Renal pelvis (tissue), 12 donors: ENCODE results near the gene C6orf141. TPM values are rescaled to one million over a fixed set of nuclear protein-coding genes. Genes with fewer than 3 reads are reported as not detected.

ENCODE experiments used
- DNase-seq: peaks from one replicate; pipeline ENCODE4 v3.0.0-alpha.2; 2013
- long read RNA-seq, 16 experiments: transcript quantifications; one replicate each; lab custom pipeline, GENCODE V29; 2026
- polyA plus RNA-seq, 3 donors: library from polyadenylated mRNA; unstranded; fragments of 120-200 nt; gene quantifications; one replicate each; pipeline ENCODE4 v1.2.1, GENCODE V29; 2013; ENCODE audit not compliant: insufficient read length in 3 of 3

Gene C6orf141
- polyA plus RNA-seq: 1 to 10 TPM in 2 of 3 donors, under 1 TPM in 1; 0.57 to 1.2 (median 1.0) TPM
- long read RNA-seq, donor 1: 0 reads
- long read RNA-seq, donor 2: 0 reads
- long read RNA-seq, donor 3: 0 reads
- long read RNA-seq, donor 4: 0 reads
- long read RNA-seq, donor 5, partial matches to known transcripts: 0 of 1 reads
- long read RNA-seq, donor 5, other reads (novel, unspliced or antisense): 0 of 1 reads
- long read RNA-seq, donor 6: 0 reads
- long read RNA-seq, donor 7: 0 reads
- long read RNA-seq, donor 8: 0 reads
- long read RNA-seq, donor 9: 0 reads
- long read RNA-seq, donor 10, partial matches to known transcripts: 0 of 2 reads
- long read RNA-seq, donor 10, other reads (novel, unspliced or antisense): 0 of 2 reads
- long read RNA-seq, donor 11: 0 reads
- long read RNA-seq, donor 12: 0 reads
- long read RNA-seq, donor 13: 0 reads
- long read RNA-seq, donor 14, partial matches to known transcripts: 0 of 1 reads
- long read RNA-seq, donor 14, other reads (novel, unspliced or antisense): 0 of 1 reads
- long read RNA-seq, donor 15, transcript C6orf141-206 (1 exons, 1,450 nt): major isoform, 7 of 21 reads
- long read RNA-seq, donor 15, partial matches to known transcripts: 5 of 21 reads
- long read RNA-seq, donor 15, other reads (novel, unspliced or antisense): 6 of 21 reads
- long read RNA-seq, donor 16: 0 reads

- DNase-seq: no peak
Observed at GRCh38 chr6:49550492-49551077, at the start of gene C6orf141. TSS of gene C6orf141 (plus strand) at chr6:49550668. CDS start at chr6:49550793, 125 bp downstream.

GRCh38 chr6:49504666-49505065 lies 45.8 kb upstream of the C6orf141 start:
- no peak for DNase-seq

DNA sequence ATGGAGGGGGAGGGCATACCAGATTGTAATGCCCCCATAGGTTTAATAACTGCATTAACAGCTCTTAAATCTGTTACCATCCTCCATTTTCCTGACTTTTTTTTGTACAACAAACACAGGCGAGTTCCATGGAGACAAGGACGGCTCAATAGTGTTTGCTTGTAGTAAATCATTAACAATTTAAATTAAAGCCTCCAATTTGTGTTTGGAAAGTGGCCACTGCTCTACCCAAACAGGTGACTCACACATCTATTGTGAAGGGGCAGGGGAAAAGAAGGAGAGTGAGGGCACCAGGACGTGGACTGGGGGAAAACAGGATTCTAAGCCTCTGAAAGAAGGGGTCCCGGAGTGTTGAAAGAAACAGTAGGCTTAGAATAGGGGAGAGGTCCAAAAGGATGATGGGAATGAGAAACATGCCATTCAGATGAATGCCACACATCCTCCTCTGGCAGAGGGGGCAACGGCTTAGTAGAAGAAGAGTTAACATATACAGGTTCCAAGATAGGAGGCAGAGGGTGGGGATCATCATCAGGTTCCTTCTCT lies 43.8 kb upstream of the C6orf141 start:
- no peak for DNase-seq

DNA sequence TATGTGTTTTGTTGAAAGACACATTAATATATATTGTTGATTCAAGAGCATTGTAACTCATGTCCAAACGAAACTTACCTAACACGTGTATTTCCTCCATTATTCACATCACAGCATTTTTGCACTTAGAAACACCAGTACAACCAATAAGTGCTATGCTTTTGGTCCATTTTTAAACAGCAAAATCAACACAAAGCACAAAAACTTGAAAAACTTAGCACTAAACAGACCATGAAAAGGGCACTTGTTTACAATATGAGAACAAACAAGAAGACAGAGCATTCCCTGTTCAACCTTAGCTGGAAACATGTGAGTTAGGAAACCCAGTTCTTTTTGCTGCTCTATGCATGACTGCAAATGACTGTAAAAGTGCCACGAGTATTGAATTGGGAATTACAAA lies 41.1 kb upstream of the C6orf141 start:
- DNase-seq: no peak

DNA sequence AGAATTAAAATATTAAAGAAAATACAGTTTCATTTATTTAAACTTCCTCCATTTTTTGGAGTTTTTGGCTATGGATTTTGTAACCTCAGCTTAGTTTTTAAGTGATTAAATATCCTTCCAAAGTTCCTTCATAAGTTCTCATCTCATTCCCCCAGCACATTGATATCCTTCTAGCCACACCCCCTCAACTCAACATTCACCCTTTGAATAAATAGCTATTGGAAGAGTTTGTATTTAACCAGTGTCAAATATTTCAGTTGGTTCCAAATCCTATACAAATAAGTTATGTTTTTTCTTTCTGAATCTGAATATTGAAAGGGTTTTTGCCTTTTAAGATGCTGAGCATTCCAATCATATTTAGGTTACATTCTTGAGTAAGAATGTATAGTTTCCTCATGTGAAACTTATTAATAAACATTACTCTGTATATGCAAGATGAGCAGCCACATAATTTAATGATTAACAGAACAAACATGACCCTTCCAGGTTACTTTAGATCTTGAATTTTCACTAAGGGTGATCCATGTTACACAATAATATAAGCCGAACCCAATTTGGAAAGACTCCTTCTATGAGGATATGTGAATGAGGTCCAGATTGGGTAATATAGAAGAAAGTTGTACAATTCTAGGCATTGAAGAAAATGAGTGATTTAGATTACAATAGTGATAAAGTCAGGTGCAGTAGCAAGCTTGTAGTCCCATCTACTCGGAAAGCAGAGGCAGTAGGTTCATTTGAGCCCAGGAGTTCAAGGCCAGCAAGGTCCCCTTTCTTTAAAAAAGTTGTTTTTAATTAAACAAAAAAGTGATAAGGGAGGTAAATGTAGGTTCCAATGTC lies 37.1 kb upstream of the C6orf141 start:
- DNase-seq: no peak

DNA sequence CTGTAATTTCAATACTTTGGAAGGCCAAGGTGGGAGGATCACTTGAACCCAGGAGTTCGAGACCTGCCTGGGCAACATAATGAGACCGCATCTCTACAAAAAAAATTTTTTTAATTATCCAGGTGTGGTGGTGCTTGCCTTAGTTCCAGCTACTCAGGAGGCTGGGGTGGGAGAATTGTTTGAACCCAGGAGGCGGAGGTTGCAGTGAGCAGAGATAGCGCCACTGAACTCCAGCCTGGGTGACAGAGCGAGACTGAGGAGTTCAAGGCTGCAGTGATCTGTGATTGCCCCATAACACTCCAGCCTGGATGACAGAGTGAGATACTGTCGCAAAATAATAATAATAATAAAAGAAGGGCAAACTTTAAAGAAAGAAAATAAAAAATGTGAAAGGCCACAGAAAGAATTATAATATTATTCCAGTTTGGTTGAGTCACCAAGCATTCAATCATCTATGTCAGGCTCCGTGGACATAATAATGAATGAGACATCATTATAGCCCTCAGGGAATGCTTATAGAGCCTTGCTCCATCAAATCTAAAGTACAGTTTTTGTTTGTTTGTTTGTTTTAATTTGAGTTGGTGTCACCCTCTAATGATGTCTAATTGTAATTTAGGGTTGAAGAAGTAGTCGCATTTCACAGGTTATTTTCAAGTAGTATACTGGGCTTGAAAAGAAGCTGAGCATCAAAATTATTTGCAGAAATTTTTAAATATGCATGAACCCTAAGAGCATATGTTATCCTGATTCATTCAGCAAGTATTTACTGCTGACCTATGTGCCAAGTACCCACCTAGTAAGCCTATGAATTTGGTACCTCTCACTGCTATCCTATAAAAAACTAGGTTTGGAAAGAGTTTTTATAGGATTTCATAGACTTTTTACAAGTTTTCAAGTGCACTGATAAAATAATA lies 35.6 kb upstream of the C6orf141 start:
- no peak for DNase-seq

DNA sequence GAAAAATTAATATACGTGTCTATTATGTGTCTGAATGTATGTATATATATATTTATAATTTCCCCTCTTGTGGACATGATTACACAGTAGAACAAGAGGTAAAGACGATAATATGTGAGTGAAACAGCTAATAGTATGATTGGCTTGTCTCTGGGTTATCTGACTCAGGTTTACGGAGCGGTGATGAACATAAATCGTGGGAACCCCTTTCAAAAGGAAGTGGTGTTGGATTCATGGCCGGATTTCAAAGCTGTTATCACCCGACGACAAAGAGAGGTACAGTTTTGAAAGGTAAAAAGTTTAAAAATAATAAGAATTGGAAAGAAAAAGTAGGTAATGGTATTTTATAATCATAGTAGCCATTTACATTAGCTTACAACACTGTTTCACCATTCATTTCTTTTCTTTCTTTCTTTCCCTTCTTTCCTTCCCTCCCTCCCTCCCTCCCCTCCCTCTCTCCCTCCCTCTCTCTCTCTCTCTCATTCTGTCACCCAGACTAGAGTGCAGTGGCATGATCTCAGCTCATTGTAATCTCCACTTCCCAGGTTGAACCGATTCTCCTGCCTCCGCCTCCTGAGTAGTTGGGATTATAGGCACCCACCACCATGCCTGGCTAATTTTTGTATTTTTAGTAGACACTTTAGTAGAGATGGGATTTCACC lies 34.9 kb upstream of the C6orf141 start:
- no peak for DNase-seq

GRCh38 chr6:49516147-49516505 lies 34.3 kb upstream of the C6orf141 start:
- no peak for DNase-seq

DNA sequence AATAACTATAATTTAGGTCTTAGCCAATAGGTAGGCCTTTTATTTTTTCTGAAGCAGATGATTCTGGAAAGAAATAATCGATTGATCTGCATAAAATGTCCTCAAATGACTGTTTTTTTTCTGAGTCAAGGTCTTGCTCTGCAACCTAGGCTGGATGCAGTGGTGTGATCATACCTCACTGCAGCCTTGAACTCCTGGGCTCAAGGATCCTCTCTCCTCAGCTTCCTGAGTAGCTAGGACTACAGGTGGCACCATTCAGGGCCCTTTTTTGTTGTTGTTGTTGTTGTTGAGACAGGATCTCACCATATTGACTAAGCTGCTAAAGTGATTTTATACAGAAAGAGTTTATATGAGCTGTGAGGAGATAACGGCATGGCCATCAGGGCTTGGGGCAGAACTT lies 32.5 kb upstream of the C6orf141 start:
- no peak for DNase-seq

DNA sequence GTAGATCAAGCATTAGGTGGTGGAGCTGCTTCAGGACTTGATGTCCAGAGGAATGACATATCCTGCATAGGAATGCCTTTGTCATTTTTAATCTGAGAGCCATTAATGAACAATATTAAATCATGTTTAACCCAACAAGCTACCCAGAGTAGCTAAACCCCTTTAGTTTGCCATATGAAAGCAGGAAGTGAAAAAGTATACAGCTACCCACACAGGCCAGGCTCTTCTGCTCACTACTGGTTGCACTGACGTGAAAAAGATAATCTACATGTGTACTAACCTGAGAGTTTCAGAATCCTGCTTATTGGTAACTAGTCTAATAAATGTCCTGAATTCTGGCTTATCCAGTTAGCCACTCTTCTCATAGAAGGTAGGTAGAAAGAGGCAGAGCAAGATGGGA lies 30.8 kb upstream of the C6orf141 start:
- DNase-seq: no peak

GRCh38 chr6:49522710-49523593 lies 27.5 kb upstream of the C6orf141 start:
- DNase-seq: no peak

GRCh38 chr6:49523901-49524300 lies 26.6 kb upstream of the C6orf141 start:
- no peak for DNase-seq

DNA sequence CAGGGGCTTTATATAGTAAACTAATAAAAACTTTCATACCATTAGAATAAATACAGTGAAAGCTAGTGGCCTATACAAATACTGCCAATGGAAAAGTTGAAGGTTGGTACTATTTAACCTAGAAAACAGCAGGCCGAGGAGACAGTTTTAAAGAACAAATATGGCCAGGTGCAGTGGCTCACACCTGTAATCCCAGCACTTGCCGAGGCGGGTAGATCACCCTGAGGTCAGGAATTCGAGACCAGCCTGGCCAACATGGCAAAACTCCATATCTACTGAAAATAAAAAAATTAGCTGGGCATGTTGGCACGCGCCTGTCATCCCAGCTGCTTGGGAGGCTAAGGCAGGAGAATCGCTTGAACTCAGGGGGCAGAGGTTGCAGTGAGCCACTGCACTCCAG lies 25.9 kb upstream of the C6orf141 start:
- no peak for DNase-seq

DNA sequence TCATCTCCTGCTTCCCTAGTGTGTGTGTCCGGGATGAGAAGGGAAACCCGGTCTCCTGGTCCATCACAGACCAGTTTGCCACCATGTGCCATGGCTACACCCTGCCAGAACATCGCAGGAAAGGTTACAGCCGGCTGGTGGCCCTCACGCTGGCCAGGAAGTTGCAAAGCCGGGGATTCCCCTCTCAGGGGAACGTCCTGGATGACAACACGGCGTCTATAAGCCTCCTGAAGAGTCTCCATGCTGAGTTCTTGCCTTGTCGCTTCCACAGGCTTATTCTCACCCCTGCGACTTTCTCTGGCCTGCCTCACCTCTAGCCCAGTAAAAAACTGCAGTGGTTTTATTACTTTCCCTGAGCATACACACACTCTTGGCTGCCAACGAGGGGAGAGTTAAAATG lies 23.9 kb upstream of the C6orf141 start:
- no peak for DNase-seq

GRCh38 chr6:49527320-49527719 lies 23.1 kb upstream of the C6orf141 start:
- no peak for DNase-seq

DNA sequence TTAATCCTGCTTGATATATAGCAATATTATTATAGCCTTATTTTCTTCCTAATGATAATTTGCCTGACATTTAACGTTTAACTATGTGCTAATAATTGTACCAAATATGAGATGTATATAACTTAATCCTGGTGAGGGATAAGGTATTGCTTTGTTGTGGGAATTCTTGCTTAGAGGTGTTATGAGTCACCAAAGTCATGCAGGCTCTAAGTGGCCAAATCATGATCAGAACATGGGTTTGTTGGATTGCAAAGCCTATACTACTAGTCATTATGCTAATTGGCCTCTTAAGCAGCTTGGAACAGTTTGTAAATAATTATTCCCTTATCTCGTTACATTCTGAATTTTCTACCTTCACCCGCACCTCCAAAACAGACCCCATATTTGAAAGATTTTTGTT lies 21.9 kb upstream of the C6orf141 start:
- no peak for DNase-seq

GRCh38 chr6:49530141-49530776 lies 20.2 kb upstream of the C6orf141 start:
- DNase-seq: no peak

- DNase-seq: peak; percentile 36
Observed at GRCh38 chr6:49531774-49532569, 18.5 kb upstream of the C6orf141 start.
